Panc1 (cell line): ENCODE data around the gene DTYMK. TPM values are rescaled to one million over a fixed set of nuclear protein-coding genes. Genes with fewer than 3 reads are reported as not detected.

Experiments
- ATAC-seq: fragments of 200-7000 bp; cut with Tn5 transposase; 2 replicates; pipeline ENCODE4 v1.9.1; 2020; ENCODE audit warnings: mild to moderate bottlenecking, moderate library complexity
- BruUV-seq: library from RNA; stranded (reverse); fragments of 400-500 nt; replicated peaks from 2 replicates; lab custom pipeline; 2021; lab: Mats Ljungman, UMichigan
- CTCF ChIA-PET: fragments of 300-600 bp; sonication (Branson Sonifier 250); formaldehyde crosslinking; loops from one replicate; lab custom pipeline; 2022; ENCODE audit warnings: antibody characterized with exemption; lab: Charles Lee
- POLR2A ChIA-PET: fragments of 300-600 bp; sonication (Branson Sonifier 250); formaldehyde crosslinking; loops from one replicate; lab custom pipeline; 2022; ENCODE audit warnings: antibody characterized with exemption; lab: Charles Lee
- DNase-seq: peaks from one replicate; pipeline ENCODE4 v3.0.0-alpha.2; 2010; ENCODE audit warnings: low read depth, low spot score
- H3K27ac ChIP-seq: 2 replicates; pipeline ENCODE4 v1.5.1; 2011; ENCODE audit warnings: mild to moderate bottlenecking, low read length, inconsistent platforms
- H3K27me3 ChIP-seq: fragments of 200-500 bp; sonication (Bioruptor generic); 2 replicates; pipeline ENCODE4 v1.6.0; 2014; ENCODE audit warnings: low read length, inconsistent platforms; ENCODE audit not compliant: control insufficient read depth, insufficient read depth
- H3K36me3 ChIP-seq: fragments of 200-500 bp; sonication (Bioruptor generic); 2 replicates; pipeline ENCODE4 v1.5.1; 2014; ENCODE audit warnings: inconsistent platforms, mild to moderate bottlenecking, low read length, moderate library complexity; ENCODE audit not compliant: control insufficient read depth, insufficient read depth
- H3K4me1 ChIP-seq: 2 replicates; pipeline ENCODE4 v1.5.1; 2011; ENCODE audit warnings: inconsistent platforms, mild to moderate bottlenecking, low read length, moderate library complexity; ENCODE audit not compliant: control insufficient read depth, insufficient read depth
- H3K4me3 ChIP-seq, 2 experiments: 2 replicates each; pipeline ENCODE4 v1.5.1; 2011 to 2012; ENCODE audit warnings: low read depth in 2 of 2, low read length in 2 of 2, mild to moderate bottlenecking in 2 of 2, inconsistent platforms in 1 of 2, moderate library complexity in 1 of 2
- H3K9me3 ChIP-seq: fragments of 200-500 bp; sonication (Bioruptor generic); 2 replicates; pipeline ENCODE4 v1.5.1; 2014; ENCODE audit warnings: low read depth, mild to moderate bottlenecking, inconsistent platforms, low read length, moderate library complexity; ENCODE audit not compliant: control insufficient read depth, insufficient read depth
- POLR2AphosphoS5 ChIP-seq: IDR thresholded peaks from 2 replicates; pipeline ENCODE4 v1.6.1; 2012; ENCODE audit warnings: mild to moderate bottlenecking, low read depth, low read length, moderate library complexity
- SIN3A ChIP-seq: IDR thresholded peaks from 2 replicates; pipeline ENCODE4 v1.6.1; 2012; ENCODE audit warnings: low read depth, mild to moderate bottlenecking, low read length, moderate library complexity, borderline replicate concordance; ENCODE audit not compliant: insufficient read depth
- TCF7L2 ChIP-seq: IDR thresholded peaks from 2 replicates; pipeline ENCODE4 v1.6.1; 2011; ENCODE audit warnings: mild to moderate bottlenecking, low read depth, low read length, inconsistent platforms
- in situ Hi-C: cut with HindIII; loops from 2 replicates; pipeline ENCODE4 v1.10.0; 2016; ENCODE audit warnings: low sequenced_read_pairs, low pct_unique_long_range_greater_than_20kb
- intact Hi-C: fragments of 100-400 bp; cut with micrococcal nuclease; formaldehyde crosslinking; loops from one replicate; pipeline ENCODE4 v1.10.0; 2022; ENCODE audit not compliant: unreplicated experiment
- total RNA-seq: library from RNA; stranded (reverse); gene quantifications from one replicate; pipeline ENCODE4 v1.2.1, GENCODE V29; 2021; ENCODE audit not compliant: unreplicated experiment
- TF ChIP-seq, protein P1 (sequence below): fragments of 450-650 bp; IDR thresholded peaks from 2 replicates; pipeline ENCODE4 v1.5.1; 2017; ENCODE audit warnings: mild to moderate bottlenecking
- TF ChIP-seq, protein P2 (sequence below), 2 experiments: IDR thresholded peaks; 2 replicates each; pipeline ENCODE4 v1.6.1; 2011 to 2012; ENCODE audit warnings: low read depth in 2 of 2, control low read depth in 1 of 2, low read length in 1 of 2, mild to moderate bottlenecking in 1 of 2, moderate library complexity in 1 of 2; ENCODE audit not compliant: insufficient read depth in 1 of 2

The DTYMK gene
- total RNA-seq, 1 experiment from 2014 or later, result 122 TPM

DNA sequence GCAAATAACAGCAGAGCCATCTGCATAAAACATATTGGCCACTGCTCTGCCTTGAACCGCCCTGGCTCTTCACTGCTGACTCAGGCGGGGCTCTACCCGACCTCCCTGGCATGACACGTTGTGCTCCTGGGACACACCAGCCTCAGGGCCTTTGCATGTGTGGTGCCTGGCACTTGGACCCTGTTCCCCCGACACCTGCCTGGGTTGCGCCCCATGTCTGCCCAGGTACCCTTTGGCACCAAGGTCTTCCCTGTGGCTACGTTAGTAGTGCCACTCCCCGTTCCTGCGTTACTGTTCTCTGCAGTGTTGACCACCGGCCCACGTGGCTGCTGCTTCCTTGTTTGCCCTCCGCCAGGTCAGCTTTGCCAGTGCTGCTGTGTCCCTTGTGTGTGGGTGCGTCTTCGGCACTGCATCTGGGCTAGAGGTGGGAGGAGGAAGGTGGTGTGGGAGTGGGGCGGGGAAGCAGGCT is 28.8 kb downstream of the DTYMK start:
- POLR2A ChIA-PET, result interaction anchor here (0.6 kb wide), 1 partner anchor 431 kb away, joined by 4 read pairs; no protein-coding TSS in a partner anchor
- in situ Hi-C loops (no loop called here), intact Hi-C loops (no loop called here)

DNA sequence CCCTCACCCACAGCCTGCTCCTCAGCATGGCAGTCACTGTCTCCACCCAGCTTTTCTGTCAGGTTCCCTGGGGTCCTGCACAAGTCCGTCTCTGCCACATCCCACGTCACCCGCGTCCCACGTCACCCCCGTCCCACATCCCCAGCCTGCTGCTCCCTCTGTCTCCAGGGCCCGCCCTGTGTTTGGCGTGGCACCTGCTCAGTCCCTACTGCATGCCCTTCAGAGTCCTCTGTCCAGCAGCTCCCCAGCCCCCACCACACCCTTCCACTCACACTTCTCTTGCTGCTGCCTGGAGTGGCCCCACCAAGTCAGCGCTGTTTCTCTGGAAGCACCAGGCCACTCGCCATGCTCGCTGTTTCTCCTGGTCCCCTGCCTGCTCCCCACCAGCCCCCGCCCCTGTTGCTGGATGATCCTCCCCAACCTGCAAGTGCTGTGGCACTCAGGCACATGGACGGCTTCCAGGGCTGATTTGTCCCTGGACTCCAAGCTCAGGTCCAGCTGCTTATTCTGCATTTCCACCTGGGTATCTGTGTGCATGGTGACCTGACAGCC is 30.3 kb downstream of the DTYMK start:
- no peaks in the 10 kb centered on the region for H3K4me1 ChIP-seq
- intact Hi-C loops (no loop called here), in situ Hi-C loops (no loop called here)
- TF ChIP-seq, protein P1, sequence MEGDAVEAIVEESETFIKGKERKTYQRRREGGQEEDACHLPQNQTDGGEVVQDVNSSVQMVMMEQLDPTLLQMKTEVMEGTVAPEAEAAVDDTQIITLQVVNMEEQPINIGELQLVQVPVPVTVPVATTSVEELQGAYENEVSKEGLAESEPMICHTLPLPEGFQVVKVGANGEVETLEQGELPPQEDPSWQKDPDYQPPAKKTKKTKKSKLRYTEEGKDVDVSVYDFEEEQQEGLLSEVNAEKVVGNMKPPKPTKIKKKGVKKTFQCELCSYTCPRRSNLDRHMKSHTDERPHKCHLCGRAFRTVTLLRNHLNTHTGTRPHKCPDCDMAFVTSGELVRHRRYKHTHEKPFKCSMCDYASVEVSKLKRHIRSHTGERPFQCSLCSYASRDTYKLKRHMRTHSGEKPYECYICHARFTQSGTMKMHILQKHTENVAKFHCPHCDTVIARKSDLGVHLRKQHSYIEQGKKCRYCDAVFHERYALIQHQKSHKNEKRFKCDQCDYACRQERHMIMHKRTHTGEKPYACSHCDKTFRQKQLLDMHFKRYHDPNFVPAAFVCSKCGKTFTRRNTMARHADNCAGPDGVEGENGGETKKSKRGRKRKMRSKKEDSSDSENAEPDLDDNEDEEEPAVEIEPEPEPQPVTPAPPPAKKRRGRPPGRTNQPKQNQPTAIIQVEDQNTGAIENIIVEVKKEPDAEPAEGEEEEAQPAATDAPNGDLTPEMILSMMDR, result no peak
- TF ChIP-seq TCF7L2 (no peak), POLR2AphosphoS5 (no peak), SIN3A (no peak)
- TF ChIP-seq, protein P2, sequence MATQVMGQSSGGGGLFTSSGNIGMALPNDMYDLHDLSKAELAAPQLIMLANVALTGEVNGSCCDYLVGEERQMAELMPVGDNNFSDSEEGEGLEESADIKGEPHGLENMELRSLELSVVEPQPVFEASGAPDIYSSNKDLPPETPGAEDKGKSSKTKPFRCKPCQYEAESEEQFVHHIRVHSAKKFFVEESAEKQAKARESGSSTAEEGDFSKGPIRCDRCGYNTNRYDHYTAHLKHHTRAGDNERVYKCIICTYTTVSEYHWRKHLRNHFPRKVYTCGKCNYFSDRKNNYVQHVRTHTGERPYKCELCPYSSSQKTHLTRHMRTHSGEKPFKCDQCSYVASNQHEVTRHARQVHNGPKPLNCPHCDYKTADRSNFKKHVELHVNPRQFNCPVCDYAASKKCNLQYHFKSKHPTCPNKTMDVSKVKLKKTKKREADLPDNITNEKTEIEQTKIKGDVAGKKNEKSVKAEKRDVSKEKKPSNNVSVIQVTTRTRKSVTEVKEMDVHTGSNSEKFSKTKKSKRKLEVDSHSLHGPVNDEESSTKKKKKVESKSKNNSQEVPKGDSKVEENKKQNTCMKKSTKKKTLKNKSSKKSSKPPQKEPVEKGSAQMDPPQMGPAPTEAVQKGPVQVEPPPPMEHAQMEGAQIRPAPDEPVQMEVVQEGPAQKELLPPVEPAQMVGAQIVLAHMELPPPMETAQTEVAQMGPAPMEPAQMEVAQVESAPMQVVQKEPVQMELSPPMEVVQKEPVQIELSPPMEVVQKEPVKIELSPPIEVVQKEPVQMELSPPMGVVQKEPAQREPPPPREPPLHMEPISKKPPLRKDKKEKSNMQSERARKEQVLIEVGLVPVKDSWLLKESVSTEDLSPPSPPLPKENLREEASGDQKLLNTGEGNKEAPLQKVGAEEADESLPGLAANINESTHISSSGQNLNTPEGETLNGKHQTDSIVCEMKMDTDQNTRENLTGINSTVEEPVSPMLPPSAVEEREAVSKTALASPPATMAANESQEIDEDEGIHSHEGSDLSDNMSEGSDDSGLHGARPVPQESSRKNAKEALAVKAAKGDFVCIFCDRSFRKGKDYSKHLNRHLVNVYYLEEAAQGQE (IDR thresholded peaks at IDR 0.05; ENCODE audit: insufficient read depth in 1 of 2, low read depth in 2 of 2, low read length in 1 of 2), result no peak
- ATAC-seq (no peak), DNase-seq (no peak)
- CTCF ChIA-PET, result no interaction called here
- H3K4me3 ChIP-seq, result no peak overlapping the region
- POLR2A ChIA-PET, result no interaction called here
- no peaks in the 10 kb centered on the region for H3K9me3 ChIP-seq
- peaks cover 3% of the 10 kb centered on the region for H3K36me3 ChIP-seq
- BruUV-seq, result no TSS peak
- no peaks in the 10 kb centered on the region for H3K27me3 ChIP-seq
- H3K27ac ChIP-seq, result no peak overlapping the region

More for the DNA sequence above, 28.8 kb downstream of the DTYMK start:
- ATAC-seq (no peak), DNase-seq (no peak)
- BruUV-seq, result no TSS peak
- TF ChIP-seq, protein P2 (IDR thresholded peaks at IDR 0.05; ENCODE audit: insufficient read depth in 1 of 2, low read depth in 2 of 2, low read length in 1 of 2), result no peak
- TF ChIP-seq, protein P1, result no peak
- TF ChIP-seq POLR2AphosphoS5, result no peak
- TF ChIP-seq SIN3A, result no peak
- no peak for TF ChIP-seq TCF7L2
- CTCF ChIA-PET, result no interaction called here
- H3K4me1 ChIP-seq, result no peaks in the 10 kb centered on the region
- no peaks in the 10 kb centered on the region for H3K27me3 ChIP-seq
- H3K36me3 ChIP-seq, result peaks cover 3% of the 10 kb centered on the region
- H3K27ac ChIP-seq, result no peak overlapping the region
- no peak overlapping the region for H3K4me3 ChIP-seq
- no peaks in the 10 kb centered on the region for H3K9me3 ChIP-seq
